HUES48 (cell line): ENCODE results near the gene MT1B.

Source experiments
- H3K27ac ChIP-seq: one replicate; pipeline ENCODE4 v1.7.0; 2013; ENCODE audit warnings: low read depth, low read length, inconsistent platforms
- H3K27me3 ChIP-seq: 2 replicates; pipeline ENCODE4 v1.6.1; 2013; ENCODE audit warnings: mild to moderate bottlenecking, low read length; ENCODE audit not compliant: control insufficient read depth, insufficient read depth
- H3K36me3 ChIP-seq: 2 replicates; pipeline ENCODE4 v1.6.1; 2013; ENCODE audit warnings: low read length; ENCODE audit not compliant: control insufficient read depth, insufficient read depth
- H3K4me1 ChIP-seq: 2 replicates; pipeline ENCODE4 v1.6.1; 2013; ENCODE audit warnings: mild to moderate bottlenecking, low read length; ENCODE audit not compliant: control insufficient read depth, insufficient read depth
- H3K4me3 ChIP-seq: 2 replicates; pipeline ENCODE4 v1.5.1; 2013; ENCODE audit warnings: mild to moderate bottlenecking, low read depth, low read length
- H3K9ac ChIP-seq: 2 replicates; pipeline ENCODE4 v1.6.1; 2013; ENCODE audit warnings: mild to moderate bottlenecking, low read depth, low read length, moderate library complexity
- H3K9me3 ChIP-seq: 2 replicates; pipeline ENCODE4 v1.6.1; 2013; ENCODE audit warnings: low read length; ENCODE audit not compliant: control insufficient read depth, insufficient read depth

The MT1B gene

DNA sequence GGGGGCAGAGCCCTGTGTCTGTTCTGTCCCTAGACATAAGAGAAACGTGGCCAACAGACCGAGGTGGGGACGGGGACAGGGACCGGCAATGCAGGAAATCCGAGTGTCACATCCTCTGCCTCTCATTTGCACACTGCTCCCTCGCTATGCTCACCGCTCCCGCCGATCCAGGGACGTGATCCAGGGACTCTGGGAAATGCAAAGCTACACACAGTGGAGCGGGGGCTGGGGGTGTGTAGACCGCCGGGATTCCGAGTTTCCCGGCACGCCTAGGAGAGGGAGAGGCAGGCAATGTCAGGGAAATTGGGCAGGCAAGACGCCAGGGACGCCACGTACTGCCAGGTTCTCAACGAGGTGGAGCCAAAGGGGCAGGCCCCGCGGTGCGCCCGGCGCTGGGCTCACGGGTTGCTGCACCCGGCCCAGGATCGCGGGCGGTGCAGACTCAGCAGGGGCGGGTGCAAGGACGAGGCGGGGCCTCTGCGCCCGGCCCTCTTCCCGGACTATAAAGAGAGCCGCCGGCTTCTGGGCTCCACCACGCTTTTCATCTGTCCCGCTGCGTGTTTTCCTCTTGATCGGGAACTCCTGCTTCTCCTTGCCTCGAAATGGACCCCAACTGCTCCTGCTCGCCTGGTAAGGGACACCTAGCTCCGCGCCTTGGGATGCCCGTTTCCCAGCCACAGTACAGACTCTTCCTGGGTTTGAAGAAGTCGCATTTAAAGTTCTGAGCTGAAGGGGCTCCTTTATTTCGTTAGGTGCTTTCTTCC is 30.4 kb downstream of the MT1B start, which contains the start of gene MT1X:
TSS of gene MT1X (plus strand) at position 532 of the 764 bp plus-strand sequence. CDS start at position 603, 71 bp downstream.
- Histone ChIP-seq H3K27me3 (peaks cover 62% of the 10 kb centered on the region), H3K4me1 (peaks cover 15% of the 10 kb centered on the region), H3K9ac (peak within 1 kb of the TSS; percentile 43), H3K9me3 (no peaks in the 10 kb centered on the region), H3K4me3 (peak within 1 kb of the TSS; percentile 81), H3K27ac (peak within 1 kb of the TSS; percentile 46), H3K36me3 (no peaks in the 10 kb centered on the region)

DNA sequence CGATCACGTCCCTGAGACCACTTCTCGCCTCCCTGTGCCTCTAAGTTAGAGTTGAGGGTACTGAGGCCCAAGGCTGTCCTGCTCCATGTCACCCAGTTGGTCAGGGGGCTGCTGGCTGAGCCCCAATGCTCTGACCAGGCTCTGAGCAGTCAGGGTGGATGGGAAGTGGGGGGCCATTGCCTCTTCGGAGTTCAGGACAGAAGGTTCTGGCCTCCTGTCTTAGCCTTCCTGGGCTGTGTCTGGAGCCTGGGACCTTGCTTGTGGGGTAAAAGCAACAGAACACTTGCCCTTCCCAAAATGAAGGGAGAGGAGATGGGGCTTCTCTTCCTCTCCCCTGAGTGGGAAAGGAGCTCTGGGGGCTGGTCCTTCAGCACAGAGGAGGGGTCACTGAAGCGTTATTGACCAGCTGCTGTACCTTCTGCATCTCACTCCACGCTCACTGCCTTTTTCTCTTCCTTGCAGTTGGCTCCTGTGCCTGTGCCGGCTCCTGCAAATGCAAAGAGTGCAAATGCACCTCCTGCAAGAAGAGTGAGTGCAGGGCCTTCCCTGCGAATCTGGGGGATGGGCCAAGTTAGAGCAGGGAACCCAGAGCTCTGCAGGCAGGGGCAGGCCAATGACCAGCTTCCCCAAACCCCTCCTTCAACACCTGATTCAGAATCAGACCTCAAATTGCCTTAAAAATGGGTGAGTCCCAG is 31.2 kb downstream of the MT1B start:
- Histone ChIP-seq H3K4me3 (peak overlapping the region; percentile 81), H3K9ac (peak overlapping the region; percentile 43), H3K4me1 (peaks cover 15% of the 10 kb centered on the region), H3K27ac (no peak overlapping the region), H3K27me3 (peaks cover 55% of the 10 kb centered on the region), H3K36me3 (no peaks in the 10 kb centered on the region), H3K9me3 (no peaks in the 10 kb centered on the region)

DNA sequence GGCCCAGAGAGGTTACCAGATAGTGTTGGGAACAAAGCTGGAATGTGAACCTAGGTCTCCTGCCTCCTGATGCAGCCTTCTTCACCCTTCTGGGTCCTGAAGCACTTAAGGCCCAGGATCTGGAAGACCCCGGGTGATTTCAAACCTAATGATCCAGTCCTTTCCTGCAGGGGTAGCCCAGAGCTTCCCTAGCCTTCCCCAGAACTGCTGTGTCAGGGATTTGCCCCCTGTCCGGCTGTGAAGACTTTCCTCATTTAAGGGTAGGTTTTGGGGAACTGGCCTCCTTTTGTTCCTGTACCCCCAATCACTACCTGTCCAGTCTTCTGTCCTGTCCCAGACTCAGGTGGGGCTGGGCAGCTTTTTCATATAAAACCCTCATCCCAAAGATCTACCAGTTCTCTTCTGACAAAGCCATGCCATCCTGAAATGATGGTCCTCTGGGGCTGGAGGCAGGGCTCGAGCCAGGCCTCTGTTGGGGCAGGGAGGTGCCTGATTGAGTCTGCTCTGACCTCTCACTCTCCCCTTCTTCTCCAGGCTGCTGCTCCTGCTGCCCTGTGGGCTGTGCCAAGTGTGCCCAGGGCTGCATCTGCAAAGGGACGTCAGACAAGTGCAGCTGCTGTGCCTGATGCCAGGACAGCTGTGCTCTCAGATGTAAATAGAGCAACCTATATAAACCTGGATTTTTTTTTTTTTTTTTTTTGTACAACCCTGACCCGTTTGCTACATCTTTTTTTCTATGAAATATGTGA is 31.9 kb downstream of the MT1B start:
- Histone ChIP-seq H3K27me3 (peaks cover 52% of the 10 kb centered on the region), H3K4me3 (peak overlapping the region; percentile 81), H3K36me3 (no peaks in the 10 kb centered on the region), H3K9me3 (no peaks in the 10 kb centered on the region), H3K4me1 (peaks cover 15% of the 10 kb centered on the region), H3K27ac (no peak overlapping the region), H3K9ac (no peak overlapping the region)

GRCh38 chr16:56684256-56684925 is 32.7 kb downstream of the MT1B start:
- Histone ChIP-seq H3K9ac (no peak overlapping the region), H3K36me3 (no peaks in the 10 kb centered on the region), H3K9me3 (no peaks in the 10 kb centered on the region), H3K27me3 (peaks cover 45% of the 10 kb centered on the region), H3K27ac (no peak overlapping the region), H3K4me1 (peaks cover 15% of the 10 kb centered on the region), H3K4me3 (no peak overlapping the region)

GRCh38 chr16:56684926-56685590 is 33.4 kb downstream of the MT1B start:
- no peaks in the 10 kb centered on the region for H3K36me3 ChIP-seq
- no peak overlapping the region for H3K9ac ChIP-seq
- no peak overlapping the region for H3K27ac ChIP-seq
- peaks cover 38% of the 10 kb centered on the region for H3K27me3 ChIP-seq
- peaks cover 15% of the 10 kb centered on the region for H3K4me1 ChIP-seq
- no peak overlapping the region for H3K4me3 ChIP-seq
- no peaks in the 10 kb centered on the region for H3K9me3 ChIP-seq

DNA sequence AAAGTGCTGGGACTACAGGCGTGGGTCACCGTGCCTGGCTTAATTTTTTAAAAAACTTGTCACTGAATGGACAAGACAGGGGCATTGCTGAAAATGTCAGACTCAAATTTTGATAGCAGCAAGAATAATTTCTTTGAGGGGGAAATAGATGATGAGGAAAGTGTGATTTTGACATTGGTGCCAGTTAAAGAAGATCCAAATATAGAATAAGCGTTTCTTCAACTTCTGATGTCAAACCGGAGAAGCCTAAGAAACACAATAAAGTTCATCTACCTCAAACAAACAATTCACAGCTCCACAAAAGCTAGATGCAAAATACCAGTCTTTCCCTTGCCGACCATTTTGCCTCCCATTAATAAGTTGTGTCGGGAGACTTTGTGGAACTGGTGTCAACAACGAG is 35.1 kb downstream of the MT1B start:
- Histone ChIP-seq H3K4me1 (peaks cover 12% of the 10 kb centered on the region), H3K36me3 (no peaks in the 10 kb centered on the region), H3K4me3 (no peak overlapping the region), H3K27ac (no peak overlapping the region), H3K9me3 (no peaks in the 10 kb centered on the region), H3K27me3 (peaks cover 21% of the 10 kb centered on the region), H3K9ac (no peak overlapping the region)

GRCh38 chr16:56688762-56689161 is 37.1 kb downstream of the MT1B start:
- Histone ChIP-seq H3K9ac (no peak overlapping the region), H3K27me3 (peaks cover 1% of the 10 kb centered on the region), H3K4me3 (no peak overlapping the region), H3K36me3 (no peaks in the 10 kb centered on the region), H3K9me3 (no peaks in the 10 kb centered on the region), H3K27ac (no peak overlapping the region), H3K4me1 (no peaks in the 10 kb centered on the region)

GRCh38 chr16:56689171-56689570 is 37.5 kb downstream of the MT1B start:
- H3K36me3 ChIP-seq: no peaks in the 10 kb centered on the region
- no peaks in the 10 kb centered on the region; the same call in 1 of the 2 replicates for H3K27me3 ChIP-seq
- H3K4me3 ChIP-seq: no peak overlapping the region
- H3K27ac ChIP-seq: no peak overlapping the region
- no peaks in the 10 kb centered on the region for H3K4me1 ChIP-seq
- no peaks in the 10 kb centered on the region for H3K9me3 ChIP-seq
- H3K9ac ChIP-seq: no peak overlapping the region

GRCh38 chr16:56690420-56691122 is 38.9 kb downstream of the MT1B start:
- Histone ChIP-seq H3K9ac (no peak overlapping the region), H3K4me3 (no peak overlapping the region), H3K4me1 (no peaks in the 10 kb centered on the region), H3K27me3 (no peaks in the 10 kb centered on the region), H3K9me3 (no peaks in the 10 kb centered on the region), H3K27ac (no peak overlapping the region), H3K36me3 (no peaks in the 10 kb centered on the region)

- Histone ChIP-seq H3K4me3 (no peak overlapping the region), H3K4me1 (no peaks in the 10 kb centered on the region), H3K9ac (no peak overlapping the region), H3K36me3 (no peaks in the 10 kb centered on the region), H3K9me3 (no peaks in the 10 kb centered on the region), H3K27ac (no peak overlapping the region), H3K27me3 (no peaks in the 10 kb centered on the region)
Measured at GRCh38 chr16:56691885-56692284, 40.2 kb downstream of the MT1B start.
